Measurements from ENCODE around the gene CADPS.

CADPS gene

DNA sequence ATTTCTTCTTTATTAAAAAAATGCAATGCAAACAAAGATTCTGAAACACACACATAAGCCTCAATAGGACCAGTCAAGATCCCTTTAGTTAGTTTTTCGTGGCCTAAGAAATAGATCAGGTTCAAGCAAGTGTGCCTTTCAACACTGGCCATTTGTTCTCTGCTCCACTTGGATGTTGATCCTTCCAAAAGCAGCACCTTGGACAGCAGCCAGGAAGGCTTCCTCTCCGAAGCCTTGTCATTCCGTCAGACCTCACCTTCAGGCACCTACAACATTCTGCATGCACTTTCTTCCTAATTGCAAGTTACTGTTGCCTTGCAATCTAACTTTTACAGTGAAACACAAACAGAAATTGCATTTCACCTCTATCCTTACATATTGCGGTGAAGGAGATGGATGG is 346.0 kb downstream of the CADPS start:
- in situ Hi-C loops (cut with HindIII; ENCODE audit: low pct_unique_long_range_greater_than_20kb, low sequenced_read_pairs), result no loop called here
- TF ChIP-seq JUND (IDR thresholded peaks at IDR 0.05; ENCODE audit: low read depth), result no peak
- DNase-seq (ENCODE audit: low read depth in 1 of 2, low spot score in 1 of 2), result peak; percentile 1 to 64

DNA sequence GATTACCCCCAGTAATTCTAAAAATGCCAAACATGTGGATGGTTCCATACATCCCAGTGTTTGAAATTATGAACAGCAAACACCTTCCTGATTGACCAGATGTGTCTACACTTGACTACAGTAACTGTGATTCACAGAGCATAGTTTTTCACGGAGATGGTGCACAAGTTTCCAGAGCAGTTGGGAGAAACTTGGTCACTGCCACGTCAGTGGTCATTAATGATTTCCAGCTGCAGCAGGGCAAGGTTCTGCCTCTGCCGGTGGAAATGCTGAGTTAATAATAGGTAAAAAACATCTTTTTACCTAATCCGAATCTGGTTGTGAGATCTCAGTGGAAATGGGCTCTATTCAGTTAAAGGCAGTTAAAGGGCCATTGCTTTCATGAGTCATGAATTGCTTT is 347.7 kb downstream of the CADPS start:
- TF ChIP-seq JUND (IDR thresholded peaks at IDR 0.05; ENCODE audit: low read depth), result no peak
- in situ Hi-C loops (cut with HindIII; ENCODE audit: low pct_unique_long_range_greater_than_20kb, low sequenced_read_pairs), result no loop called here
- no peak for DNase-seq (ENCODE audit: low read depth in 1 of 2, low spot score in 1 of 2)

DNA sequence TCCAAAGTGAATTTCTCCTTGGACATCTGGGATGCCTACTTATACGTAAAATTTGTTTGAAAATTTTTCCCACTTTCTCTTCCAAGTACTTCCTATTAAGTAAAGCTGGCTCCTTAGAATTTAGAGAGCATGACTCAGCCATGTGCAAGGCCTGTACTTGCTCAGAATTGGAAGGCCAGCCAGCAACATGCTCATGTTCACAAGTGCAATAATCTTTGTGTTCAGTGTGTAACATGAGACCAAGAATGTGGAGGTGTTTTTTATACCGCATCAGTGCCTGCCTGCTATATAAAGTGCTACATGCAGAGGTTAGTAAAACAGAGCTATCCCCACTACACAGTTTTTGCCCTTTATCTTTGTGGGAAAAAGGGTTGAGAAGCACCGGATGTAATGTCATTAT is 349.9 kb downstream of the CADPS start:
- in situ Hi-C loops (cut with HindIII; ENCODE audit: low pct_unique_long_range_greater_than_20kb, low sequenced_read_pairs), result no loop called here
- TF ChIP-seq JUND (IDR thresholded peaks at IDR 0.05; ENCODE audit: low read depth), result no peak
- DNase-seq (ENCODE audit: low read depth in 1 of 2, low spot score in 1 of 2), result no peak

DNA sequence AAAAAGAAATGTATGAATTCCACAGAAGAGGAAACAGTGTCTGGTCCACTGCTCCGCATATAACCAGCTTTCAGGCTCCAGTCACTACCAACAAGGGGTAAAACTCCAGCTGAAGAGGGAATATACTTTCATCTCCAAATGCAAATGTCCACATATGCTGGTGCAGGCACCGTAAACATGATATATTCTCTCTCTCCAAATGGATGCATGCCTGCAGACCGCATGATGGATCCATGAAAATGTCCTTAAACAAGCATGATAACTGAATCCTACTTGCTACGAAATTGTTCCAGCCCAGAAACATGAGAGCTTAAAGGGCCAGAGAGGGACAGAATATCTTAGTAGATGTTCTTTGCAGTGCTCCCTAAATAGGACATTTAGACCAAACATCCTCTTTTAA is 351.5 kb downstream of the CADPS start:
- no peak for TF ChIP-seq JUND (IDR thresholded peaks at IDR 0.05; ENCODE audit: low read depth)
- in situ Hi-C loops (cut with HindIII; ENCODE audit: low pct_unique_long_range_greater_than_20kb, low sequenced_read_pairs), result no loop called here
- no peak for DNase-seq (ENCODE audit: low read depth in 1 of 2, low spot score in 1 of 2)

DNA sequence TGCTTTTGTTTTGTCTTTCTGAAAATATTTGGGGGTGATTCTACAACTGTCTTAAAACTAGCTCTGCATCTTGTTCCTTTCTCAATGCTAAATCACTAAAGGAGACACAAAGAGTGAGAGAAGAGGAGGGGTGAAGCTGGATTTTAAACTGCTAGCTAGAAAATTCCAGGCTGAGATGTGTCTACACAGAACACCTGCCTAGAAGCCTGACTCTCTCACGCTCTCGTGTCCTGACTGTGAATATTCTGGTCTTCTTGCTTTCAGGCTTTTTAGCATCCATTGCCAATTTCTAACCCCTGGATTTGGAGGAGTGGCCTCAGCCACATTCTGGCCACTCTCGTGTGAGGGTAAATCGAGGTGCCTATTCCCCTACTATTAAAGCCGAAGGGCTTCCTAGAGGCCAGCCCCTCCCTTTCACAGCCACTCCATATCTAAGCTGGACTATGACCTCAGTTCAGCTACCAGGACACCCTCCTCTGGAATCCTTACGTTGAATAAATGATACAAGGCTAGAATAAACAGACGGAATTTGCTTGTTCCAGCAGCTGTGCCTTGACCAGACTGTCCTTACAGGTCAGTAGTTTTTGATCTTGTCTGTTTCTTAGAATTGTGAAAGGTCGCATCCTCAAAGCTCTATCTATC is 353.6 kb downstream of the CADPS start:
- in situ Hi-C loops (cut with HindIII; ENCODE audit: low pct_unique_long_range_greater_than_20kb, low sequenced_read_pairs), result no loop called here
- no peak for DNase-seq (ENCODE audit: low read depth in 1 of 2, low spot score in 1 of 2)
- TF ChIP-seq JUND (IDR thresholded peaks at IDR 0.05; ENCODE audit: low read depth), result no peak

DNA sequence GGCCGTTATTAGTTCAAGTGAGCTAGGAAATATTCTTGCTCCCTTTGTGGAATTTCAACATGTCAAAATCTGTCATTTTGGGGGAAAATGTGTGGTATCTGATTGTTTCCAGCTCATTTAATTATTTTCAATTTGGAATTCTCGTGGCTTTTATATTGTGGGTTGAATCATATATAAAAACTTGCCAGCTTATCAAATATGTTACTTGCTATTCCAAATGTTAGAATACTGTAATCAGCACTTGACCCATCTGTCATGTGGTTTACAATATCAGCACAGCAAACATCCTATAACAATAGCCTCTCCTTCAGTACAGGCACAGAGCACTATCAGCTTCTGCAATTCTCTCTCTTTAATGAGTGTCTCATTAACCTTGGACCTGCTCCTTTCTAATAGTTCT is 371.7 kb downstream of the CADPS start:
- in situ Hi-C loops (cut with HindIII; ENCODE audit: low pct_unique_long_range_greater_than_20kb, low sequenced_read_pairs), result no loop called here
- no peak for TF ChIP-seq JUND (IDR thresholded peaks at IDR 0.05; ENCODE audit: low read depth)
- no peak for DNase-seq (ENCODE audit: low read depth in 1 of 2, low spot score in 1 of 2)

DNA sequence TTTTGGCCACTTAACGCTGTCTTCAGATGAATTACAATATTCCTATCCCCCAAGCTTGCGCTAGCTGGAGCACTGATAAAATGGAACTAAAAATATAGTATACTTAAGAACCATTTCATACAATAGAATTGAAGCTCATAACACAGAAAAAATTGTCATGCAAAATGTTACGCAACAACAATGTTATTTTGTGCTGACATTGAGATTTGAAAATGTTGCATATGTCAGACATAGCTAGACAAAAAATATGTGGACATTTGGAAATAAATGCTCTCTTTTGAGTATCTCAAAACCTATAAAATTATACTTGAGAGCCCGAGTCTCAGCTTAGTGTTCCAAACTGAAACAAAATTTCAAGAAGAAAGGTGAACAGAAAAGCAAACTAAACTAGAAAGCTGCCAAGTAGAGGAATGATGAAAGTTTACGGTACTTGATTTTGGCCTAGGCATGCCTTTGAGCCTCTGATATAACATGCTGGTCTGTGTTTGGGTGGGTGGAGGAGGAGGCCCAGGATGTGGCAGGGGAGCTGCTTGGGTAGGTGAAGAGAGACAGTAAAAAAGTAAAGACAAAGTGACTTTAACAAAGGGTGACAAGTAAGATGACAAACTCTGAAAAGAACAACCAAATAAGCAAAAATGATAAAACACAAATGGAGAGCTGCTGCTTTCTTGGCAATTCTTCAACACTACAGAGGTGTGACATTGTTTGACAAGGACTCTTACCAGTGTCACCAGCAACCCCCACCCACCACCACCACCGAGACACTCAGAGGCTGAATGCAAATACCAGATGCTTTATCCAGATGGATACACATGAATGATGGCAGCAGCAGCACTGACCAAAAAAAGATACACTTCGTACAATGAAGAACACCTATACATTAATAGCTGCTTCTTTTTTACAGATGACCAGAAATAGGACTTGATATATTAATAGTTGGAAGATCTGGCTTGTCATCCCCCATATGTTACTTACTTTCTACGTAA is 372.6 kb downstream of the CADPS start:
- TF ChIP-seq JUND (IDR thresholded peaks at IDR 0.05; ENCODE audit: low read depth), result no peak

DNA sequence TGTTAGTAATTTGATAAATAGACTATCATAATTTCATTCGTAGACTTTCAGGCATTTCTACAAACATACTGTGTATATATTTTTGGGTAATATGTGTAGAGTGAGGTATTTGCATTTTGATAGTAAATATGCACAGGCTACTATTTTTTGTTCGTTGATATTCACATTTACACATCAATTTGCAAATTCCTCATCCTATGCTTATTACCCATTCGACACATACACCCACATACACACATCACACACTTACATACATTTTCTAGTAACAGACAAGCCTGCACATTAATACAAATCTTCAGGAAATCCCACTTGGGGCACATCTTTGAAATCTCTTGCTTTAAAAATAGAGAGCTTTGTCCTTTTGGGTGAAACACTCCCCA is 373.9 kb downstream of the CADPS start:
- TF ChIP-seq JUND (IDR thresholded peaks at IDR 0.05; ENCODE audit: low read depth), result no peak
- no peak for DNase-seq (ENCODE audit: low read depth in 1 of 2, low spot score in 1 of 2)
- in situ Hi-C loops (cut with HindIII; ENCODE audit: low pct_unique_long_range_greater_than_20kb, low sequenced_read_pairs), result no loop called here

More for the DNA sequence above, 372.6 kb downstream of the CADPS start:
- in situ Hi-C loops (cut with HindIII; ENCODE audit: low pct_unique_long_range_greater_than_20kb, low sequenced_read_pairs), result no loop called here
- no peak for DNase-seq (ENCODE audit: low read depth in 1 of 2, low spot score in 1 of 2)

DNA sequence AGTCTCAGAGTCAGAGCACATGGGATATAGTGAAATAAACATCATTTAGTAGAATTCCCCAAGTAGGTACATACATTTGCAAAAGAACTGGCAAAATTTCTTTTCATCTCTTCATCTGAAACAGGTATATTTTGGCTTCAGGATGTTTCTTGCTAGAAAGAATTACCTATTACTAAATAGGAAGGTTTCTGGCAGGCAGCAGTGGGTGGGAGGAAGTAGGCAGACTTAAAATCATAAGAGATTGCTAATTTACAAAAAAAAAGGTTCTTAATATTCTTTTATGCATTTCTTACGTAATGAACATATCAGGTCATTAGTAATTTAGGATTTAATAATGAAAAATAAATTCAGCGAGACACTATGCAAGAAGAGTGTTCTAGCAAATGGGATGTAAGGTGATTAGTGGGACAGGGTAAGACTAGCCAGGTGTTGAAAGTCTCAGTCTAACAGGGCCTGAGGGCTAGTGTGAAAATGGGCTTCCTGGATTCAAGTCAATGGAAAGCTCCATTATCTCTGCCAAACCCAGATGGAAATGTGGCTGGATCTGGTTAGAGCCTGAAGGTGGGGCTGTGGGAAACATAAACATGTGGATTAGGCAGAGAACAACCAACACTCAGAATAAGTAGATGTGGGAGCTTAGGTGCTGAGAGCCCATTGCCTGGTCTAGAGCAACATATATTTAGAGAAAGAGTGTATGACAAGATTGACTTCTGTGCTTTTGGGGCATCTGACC is 374.5 kb downstream of the CADPS start:
- in situ Hi-C loops (cut with HindIII; ENCODE audit: low pct_unique_long_range_greater_than_20kb, low sequenced_read_pairs), result no loop called here
- DNase-seq (ENCODE audit: low read depth in 1 of 2, low spot score in 1 of 2), result no peak
- TF ChIP-seq JUND (IDR thresholded peaks at IDR 0.05; ENCODE audit: low read depth), result no peak

DNA sequence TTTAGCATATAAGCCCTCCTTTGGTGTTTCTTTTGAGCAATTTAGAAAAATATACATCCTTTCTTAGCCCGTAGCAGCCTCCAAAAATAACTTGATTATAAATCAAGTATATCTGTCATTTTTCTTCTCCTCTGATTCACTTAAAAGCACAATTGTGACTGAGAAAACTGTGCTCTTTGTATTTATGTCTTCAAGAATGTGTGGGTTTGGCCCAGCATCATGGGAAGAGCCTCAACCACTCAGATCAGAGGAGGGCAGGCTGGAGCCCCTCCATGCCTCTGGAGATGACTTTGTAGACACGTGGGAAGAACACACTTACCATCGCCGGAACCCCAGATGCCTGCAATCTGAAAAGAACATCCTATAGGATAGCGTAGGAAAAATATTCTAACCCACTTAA is 378.1 kb downstream of the CADPS start:
- TF ChIP-seq JUND (IDR thresholded peaks at IDR 0.05; ENCODE audit: low read depth), result no peak
- in situ Hi-C loops (cut with HindIII; ENCODE audit: low pct_unique_long_range_greater_than_20kb, low sequenced_read_pairs), result no loop called here
- DNase-seq (ENCODE audit: low read depth in 1 of 2, low spot score in 1 of 2), result no peak

DNA sequence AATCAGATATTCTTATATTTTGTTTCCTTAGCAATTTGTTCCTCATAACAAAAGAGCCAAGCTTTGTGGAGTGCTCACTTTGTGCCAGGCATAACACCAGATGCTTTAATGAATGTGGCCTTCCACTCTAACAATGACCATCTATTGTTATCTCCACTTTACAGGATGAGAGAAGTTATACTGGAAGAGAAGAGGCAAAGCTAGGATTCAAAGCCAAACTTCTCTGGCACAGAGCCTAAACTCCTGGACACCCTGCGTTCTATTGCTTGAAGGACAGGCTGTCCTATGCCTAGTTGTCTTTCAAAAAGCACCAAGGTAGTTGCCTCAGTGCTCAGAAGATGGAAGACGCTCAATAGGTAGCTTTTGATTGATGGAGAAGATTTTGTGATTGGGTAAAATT is 378.7 kb downstream of the CADPS start:
- in situ Hi-C loops (cut with HindIII; ENCODE audit: low pct_unique_long_range_greater_than_20kb, low sequenced_read_pairs), result no loop called here
- no peak for TF ChIP-seq JUND (IDR thresholded peaks at IDR 0.05; ENCODE audit: low read depth)
- DNase-seq (ENCODE audit: low read depth in 1 of 2, low spot score in 1 of 2), result no peak

DNA sequence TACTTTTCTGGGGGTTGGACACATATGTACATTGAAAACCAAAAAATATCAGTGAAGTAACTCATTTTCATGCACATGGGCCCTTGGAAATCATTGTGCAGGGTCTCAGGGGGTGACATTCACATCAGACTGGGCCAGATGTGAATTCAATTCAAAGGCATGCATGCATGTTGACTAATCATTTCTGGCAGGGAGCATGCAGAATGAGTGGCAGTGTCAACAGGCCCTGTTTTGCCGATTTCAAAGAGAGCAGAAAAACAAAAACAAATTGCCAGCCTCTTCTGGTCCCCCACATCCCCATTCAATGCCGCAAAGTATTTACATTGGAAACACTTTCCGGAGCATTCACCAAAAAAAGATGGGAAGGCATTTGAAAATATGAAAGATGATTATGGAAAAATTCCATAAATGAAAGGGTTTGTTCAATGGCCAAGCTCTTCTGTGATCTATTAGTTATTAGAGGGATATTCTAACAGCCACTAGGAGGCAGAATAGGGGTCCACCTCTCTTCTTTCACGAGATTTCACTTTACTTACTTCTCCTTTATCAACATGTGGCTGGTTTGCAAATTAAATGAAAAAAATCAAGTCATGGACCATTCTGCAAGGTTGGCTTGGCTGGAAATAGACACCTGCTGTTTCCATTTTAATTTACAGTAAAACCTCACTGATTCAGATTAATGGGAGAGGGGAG is 382.0 kb downstream of the CADPS start:
- in situ Hi-C loops (cut with HindIII; ENCODE audit: low pct_unique_long_range_greater_than_20kb, low sequenced_read_pairs), result no loop called here
- no peak for DNase-seq (ENCODE audit: low read depth in 1 of 2, low spot score in 1 of 2)
- no peak for TF ChIP-seq JUND (IDR thresholded peaks at IDR 0.05; ENCODE audit: low read depth)
